IMR-90 (cell line): ENCODE results near the gene MEN1. TPM values are rescaled to one million over a fixed set of nuclear protein-coding genes. Genes with fewer than 3 reads are reported as not detected.
A peak's percentile ranks its signal among the peaks of the same experiment; 100 is the strongest.

Experiments
- ATAC-seq: fragments of 200-7000 bp; cut with Tn5 transposase; 2 replicates; pipeline ENCODE4 v1.9.1; 2020; ENCODE audit warnings: low read depth, mild to moderate bottlenecking, moderate library complexity
- BruUV-seq: library from RNA; stranded (reverse); fragments of 400-500 nt; replicated peaks from 2 replicates; lab custom pipeline; 2021; lab: Mats Ljungman, UMichigan
- CTCF ChIA-PET: fragments of 300-600 bp; formaldehyde crosslinking; extraction: SDS; loops from one replicate; lab custom pipeline; 2021; ENCODE audit warnings: antibody characterized with exemption; lab: Yijun Ruan, JAX
- POLR2A ChIA-PET: fragments of 300-600 bp; sonication (Branson Sonifier 250); formaldehyde crosslinking; loops from one replicate; lab custom pipeline; 2022; ENCODE audit warnings: antibody characterized with exemption; ENCODE audit not compliant: unreplicated experiment; lab: Charles Lee
- DNase-seq: peaks from one replicate; pipeline ENCODE4 v3.0.0; 2013
- H2AFZ ChIP-seq: replicated peaks from 2 replicates; pipeline ENCODE3; 2013; ENCODE audit warnings: low read length, mild to moderate bottlenecking; ENCODE audit not compliant: poor library complexity
- H2AK5ac ChIP-seq: 2 replicates; pipeline ENCODE4 v1.6.1; 2013; ENCODE audit warnings: low read depth, low read length, inconsistent platforms
- H2AK9ac ChIP-seq: replicated peaks from 2 replicates; pipeline ENCODE3; 2013; ENCODE audit warnings: mild to moderate bottlenecking, low read depth, low read length, moderate library complexity; ENCODE audit not compliant: poor library complexity
- H2BK120ac ChIP-seq: 2 replicates; pipeline ENCODE4 v1.6.1; 2013; ENCODE audit warnings: low read depth, low read length, inconsistent platforms
- H2BK15ac ChIP-seq: 3 replicates; pipeline ENCODE4 v1.6.1; 2013; ENCODE audit warnings: low read depth, low read length, inconsistent platforms
- H2BK20ac ChIP-seq: 2 replicates; pipeline ENCODE4 v1.6.1; 2013; ENCODE audit warnings: low read depth, mild to moderate bottlenecking, inconsistent platforms, low read length, moderate library complexity
- H2BK5ac ChIP-seq: 2 replicates; pipeline ENCODE4 v1.6.1; 2013; ENCODE audit warnings: mild to moderate bottlenecking, low read depth, low read length, inconsistent platforms; ENCODE audit not compliant: poor library complexity, severe bottlenecking
- H3K14ac ChIP-seq: replicated peaks from 2 replicates; pipeline ENCODE4 v1.6.1; 2013; ENCODE audit warnings: low read depth, low read length, inconsistent platforms
- H3K18ac ChIP-seq: 2 replicates; pipeline ENCODE4 v1.6.1; 2013; ENCODE audit warnings: low read depth, low read length, control low read depth
- H3K23ac ChIP-seq: 2 replicates; pipeline ENCODE4 v1.6.1; 2013; ENCODE audit warnings: low read depth, low read length, inconsistent platforms
- H3K27ac ChIP-seq: 2 replicates; pipeline ENCODE4 v1.5.1; 2013; ENCODE audit warnings: mild to moderate bottlenecking, control low read depth, low read length; ENCODE audit not compliant: insufficient read depth
- H3K27me3 ChIP-seq: 2 replicates; pipeline ENCODE4 v1.6.1; 2013; ENCODE audit warnings: low read length; ENCODE audit not compliant: control insufficient read depth, insufficient read depth
- H3K36me3 ChIP-seq: 2 replicates; pipeline ENCODE4 v1.6.1; 2013; ENCODE audit warnings: low read length, mixed read lengths; ENCODE audit not compliant: control insufficient read depth, insufficient read depth
- H3K4ac ChIP-seq: 2 replicates; pipeline ENCODE4 v1.6.1; 2013; ENCODE audit warnings: low read depth, low read length, inconsistent platforms
- H3K4me1 ChIP-seq: 2 replicates; pipeline ENCODE4 v1.6.1; 2013; ENCODE audit warnings: low read length, mixed read lengths; ENCODE audit not compliant: control insufficient read depth, insufficient read depth
- H3K4me2 ChIP-seq: 2 replicates; pipeline ENCODE4 v1.6.1; 2013; ENCODE audit warnings: low read depth, mild to moderate bottlenecking, control low read depth, low read length, moderate library complexity
- H3K4me3 ChIP-seq: 2 replicates; pipeline ENCODE4 v1.5.1; 2013; ENCODE audit warnings: low read depth, mild to moderate bottlenecking, control low read depth, low read length, moderate library complexity; ENCODE audit not compliant: insufficient read depth
- H3K56ac ChIP-seq: 2 replicates; pipeline ENCODE4 v1.6.1; 2013; ENCODE audit warnings: low read length, inconsistent platforms; ENCODE audit not compliant: insufficient read depth; ENCODE audit errors: extremely low read depth
- H3K79me1 ChIP-seq, 2 experiments: 2 replicates each; pipeline ENCODE4 v1.6.1; 2013; ENCODE audit warnings: low read length in 2 of 2, inconsistent platforms in 1 of 2, low read depth in 1 of 2
- H3K9ac ChIP-seq: 2 replicates; pipeline ENCODE4 v1.6.1; 2013; ENCODE audit warnings: low read depth, low read length, control low read depth
- H3K9me1 ChIP-seq: 2 replicates; pipeline ENCODE4 v1.6.1; 2013; ENCODE audit warnings: low read length, inconsistent platforms; ENCODE audit not compliant: insufficient read depth
- H3K9me3 ChIP-seq: 2 replicates; pipeline ENCODE4 v1.6.1; 2013; ENCODE audit warnings: low read length; ENCODE audit not compliant: control insufficient read depth, insufficient read depth
- H4K20me1 ChIP-seq: 2 replicates; pipeline ENCODE4 v1.6.1; 2013; ENCODE audit warnings: low read length, inconsistent platforms; ENCODE audit not compliant: insufficient read depth
- H4K5ac ChIP-seq: 2 replicates; pipeline ENCODE4 v1.6.1; 2013; ENCODE audit warnings: mild to moderate bottlenecking, low read depth, low read length, control low read depth
- H4K8ac ChIP-seq, 2 experiments: 2 replicates each; pipeline ENCODE4 v1.6.1; 2013; ENCODE audit warnings: low read depth in 2 of 2, low read length in 2 of 2, control low read depth in 1 of 2, inconsistent platforms in 1 of 2
- H4K91ac ChIP-seq: 2 replicates; pipeline ENCODE4 v1.6.1; 2013; ENCODE audit warnings: low read depth, low read length, inconsistent platforms; ENCODE audit not compliant: insufficient read depth
- BHLHE40 ChIP-seq: fragments of 150-350 bp; IDR thresholded peaks from 2 replicates; pipeline ENCODE4 v1.6.1; 2016; ENCODE audit warnings: mild to moderate bottlenecking, low read depth, low read length
- WGBS, 2 experiments: methylation state at CpG; one replicate each; pipeline versions ENCODE4 v1.1.5 to v1.1.7; 2013; ENCODE audit warnings: missing lambda C conversion rate in 2 of 2; ENCODE audit not compliant: insufficient read length in 1 of 2; ENCODE audit errors: extremely low coverage in 2 of 2; 5-methylcytosine and 5-hydroxymethylcytosine counted together
- dilution Hi-C: fragments of 300-500 bp; cut with HindIII; formaldehyde crosslinking; loops from one replicate; pipeline ENCODE4 v1.14.3; 2018; ENCODE audit warnings: low sequenced_read_pairs; ENCODE audit not compliant: unreplicated experiment
- in situ Hi-C: fragments of 300-500 bp; cut with MboI; formaldehyde crosslinking; loops from 3 replicates; pipeline ENCODE4 v1.14.3; 2019; ENCODE audit warnings: low sequenced_read_pairs, inconsistent platforms, mixed read lengths
- intact Hi-C: fragments of 100-400 bp; cut with micrococcal nuclease; formaldehyde crosslinking; loops from 2 replicates; pipeline ENCODE4 v1.10.0; 2022
- polyA plus RNA-seq, 3 experiments: library from polyadenylated mRNA; depleted of rRNA; stranded (reverse); fragments of >200 nt; gene quantifications; 2 replicates each; pipeline ENCODE4 v1.2.3, GENCODE V29; 2012; ENCODE audit warnings: low replicate concordance in 1 of 3
- total RNA-seq: library from RNA; depleted of rRNA; stranded (reverse); fragments of >200 nt; gene quantifications from 2 replicates; pipeline ENCODE4 v1.2.3, GENCODE V29; 2012

MEN1 gene
- total and polyA plus RNA-seq, 2 of the 4 experiments (the other 2 are of a cell fraction): 8.8 to 35.7 TPM

GRCh38 chr11:64762277-64762673 lies 48.1 kb downstream of the MEN1 start:
- intact Hi-C loops: no loop called here
- H2AK5ac ChIP-seq: peak overlapping the region; percentile 8; the same call in 1 of the 2 replicates
- no TSS peak for BruUV-seq
- no peaks in the 10 kb centered on the region for H3K9me3 ChIP-seq
- H4K5ac ChIP-seq: no peak overlapping the region
- no peak overlapping the region for H3K4me3 ChIP-seq
- no peak overlapping the region for H3K9ac ChIP-seq
- no peak for TF ChIP-seq BHLHE40
- peaks cover 43% of the 10 kb centered on the region for H4K20me1 ChIP-seq
- H2AK9ac ChIP-seq: no peak overlapping the region
- H3K79me1 ChIP-seq: peaks cover 16 to 48% of the 10 kb centered on the region in 2 experiments
- ATAC-seq: no peak
- H3K36me3 ChIP-seq: peaks cover 51% of the 10 kb centered on the region
- no peak overlapping the region for H3K18ac ChIP-seq
- no peak overlapping the region for H4K91ac ChIP-seq
- dilution Hi-C loops: no loop called here
- POLR2A ChIA-PET: no interaction called here
- no peak overlapping the region for H2BK5ac ChIP-seq
- CTCF ChIA-PET: no interaction called here
- peak overlapping the region; percentile 42 for H3K23ac ChIP-seq
- H4K8ac ChIP-seq: 0 out of 4 replicates have a peak overlapping the region, but pooled peaks of 1 of the 2 experiments have one; percentile 5
- no peak overlapping the region for H3K4me2 ChIP-seq
- peak overlapping the region; percentile 37; the same call in 1 of the 2 replicates for H3K4ac ChIP-seq
- H3K14ac ChIP-seq: no peak overlapping the region
- H3K9me1 ChIP-seq: peaks cover 18% of the 10 kb centered on the region; the same call in 1 of the 2 replicates
- in situ Hi-C loops: no loop called here
- no peak overlapping the region for H3K56ac ChIP-seq
- H2BK120ac ChIP-seq: no peak overlapping the region
- no peak overlapping the region for H2BK15ac ChIP-seq
- no peak overlapping the region for H2BK20ac ChIP-seq
- peaks cover 18% of the 10 kb centered on the region for H3K4me1 ChIP-seq
- WGBS, 2 experiments: 70% methylated on average over 2 of the region's 5 CpGs; no CpG with 5 or more reads in 1 of the 2 experiments
- no peak for DNase-seq
- no peaks in the 10 kb centered on the region for H3K27me3 ChIP-seq
- no peak overlapping the region for H3K27ac ChIP-seq
- no peak overlapping the region for H2AFZ ChIP-seq
